Measurements from ENCODE around the gene ZNF263.

DNA sequence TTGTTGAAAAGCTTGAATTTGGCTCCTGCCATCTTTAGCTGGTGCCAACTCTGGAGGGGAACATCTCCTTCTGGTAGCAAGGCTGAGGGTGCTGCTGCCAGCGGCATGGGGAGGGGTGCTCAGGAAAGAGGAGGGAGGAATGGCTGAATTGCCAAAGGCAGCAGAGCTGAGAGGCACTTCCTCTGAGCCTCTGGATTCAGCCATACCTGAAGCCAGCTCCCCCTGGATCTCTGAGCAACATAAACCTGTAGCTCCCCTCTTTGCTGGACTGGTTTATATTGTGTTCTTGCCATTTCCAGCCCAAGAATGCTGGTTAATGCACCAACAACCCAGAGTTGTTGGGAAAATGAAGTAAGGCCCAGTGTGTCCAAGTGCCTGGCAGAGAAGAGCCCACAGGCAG lies 34.3 kb upstream of the ZNF263 start:
- TF ChIP-seq, protein P1, sequence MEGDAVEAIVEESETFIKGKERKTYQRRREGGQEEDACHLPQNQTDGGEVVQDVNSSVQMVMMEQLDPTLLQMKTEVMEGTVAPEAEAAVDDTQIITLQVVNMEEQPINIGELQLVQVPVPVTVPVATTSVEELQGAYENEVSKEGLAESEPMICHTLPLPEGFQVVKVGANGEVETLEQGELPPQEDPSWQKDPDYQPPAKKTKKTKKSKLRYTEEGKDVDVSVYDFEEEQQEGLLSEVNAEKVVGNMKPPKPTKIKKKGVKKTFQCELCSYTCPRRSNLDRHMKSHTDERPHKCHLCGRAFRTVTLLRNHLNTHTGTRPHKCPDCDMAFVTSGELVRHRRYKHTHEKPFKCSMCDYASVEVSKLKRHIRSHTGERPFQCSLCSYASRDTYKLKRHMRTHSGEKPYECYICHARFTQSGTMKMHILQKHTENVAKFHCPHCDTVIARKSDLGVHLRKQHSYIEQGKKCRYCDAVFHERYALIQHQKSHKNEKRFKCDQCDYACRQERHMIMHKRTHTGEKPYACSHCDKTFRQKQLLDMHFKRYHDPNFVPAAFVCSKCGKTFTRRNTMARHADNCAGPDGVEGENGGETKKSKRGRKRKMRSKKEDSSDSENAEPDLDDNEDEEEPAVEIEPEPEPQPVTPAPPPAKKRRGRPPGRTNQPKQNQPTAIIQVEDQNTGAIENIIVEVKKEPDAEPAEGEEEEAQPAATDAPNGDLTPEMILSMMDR (conservative IDR thresholded peaks at IDR 0.05; ENCODE audit: low read depth, low read length), result no peak
- TF ChIP-seq EZH2 (IDR thresholded peaks at IDR 0.05; ENCODE audit: borderline replicate concordance, low read depth, low read length, poor library complexity, severe bottlenecking), result no peak
